Neuron (in vitro differentiated cells): ENCODE data around the gene ARMC8.

Experiments
- H2AFZ ChIP-seq: one replicate; pipeline ENCODE4 v1.6.1; 2013; ENCODE audit warnings: low read depth, mild to moderate bottlenecking, inconsistent platforms, low read length, moderate library complexity
- H3K27me3 ChIP-seq: one replicate; pipeline ENCODE4 v1.6.1; 2013; ENCODE audit warnings: low read length; ENCODE audit not compliant: insufficient read depth
- H3K36me3 ChIP-seq: one replicate; pipeline ENCODE4 v1.6.1; 2013; ENCODE audit warnings: low read length; ENCODE audit not compliant: insufficient read depth
- H3K4me1 ChIP-seq: one replicate; pipeline ENCODE4 v1.6.1; 2013; ENCODE audit warnings: low read length; ENCODE audit not compliant: insufficient read depth
- H3K4me3 ChIP-seq: 2 replicates; pipeline ENCODE4 v1.5.1; 2013; ENCODE audit warnings: mild to moderate bottlenecking, low read length, moderate library complexity
- H3K9me3 ChIP-seq: one replicate; pipeline ENCODE4 v1.6.1; 2013; ENCODE audit warnings: low read length

ARMC8 gene

DNA sequence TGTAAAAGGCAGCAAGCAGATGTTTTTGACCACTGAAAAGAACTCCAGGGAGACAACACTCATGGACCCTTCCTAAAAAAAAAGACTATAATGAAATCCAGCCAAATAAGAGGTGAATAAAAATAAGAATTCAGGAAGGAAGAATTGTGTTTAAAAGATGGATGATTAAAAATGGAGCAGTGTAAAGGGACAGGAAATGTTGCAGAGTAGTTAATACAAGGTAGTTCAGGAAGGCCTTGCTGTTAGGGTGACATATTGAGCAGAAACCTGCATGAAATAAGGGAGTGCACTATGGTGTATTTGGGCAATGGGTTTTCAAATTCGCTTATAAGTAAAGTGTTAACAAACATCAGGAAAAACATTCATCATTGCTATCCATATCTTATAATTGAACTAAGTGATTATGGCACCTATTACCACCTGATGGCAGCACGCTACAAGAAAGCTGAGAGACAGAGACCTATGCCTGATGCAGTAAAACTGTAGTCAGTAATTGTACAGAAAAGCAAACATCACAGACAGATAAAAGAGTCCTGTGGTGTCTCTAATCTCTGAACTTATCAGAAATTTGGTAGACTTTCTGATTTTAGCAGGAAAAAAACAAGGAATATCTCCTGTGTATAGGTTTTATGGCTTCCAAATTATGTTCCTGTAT, 6.6 kb upstream of the ARMC8 start:
- no peaks in the 10 kb centered on the region for H3K36me3 ChIP-seq
- H3K27me3 ChIP-seq = no peaks in the 10 kb centered on the region
- H3K4me1 ChIP-seq = no peaks in the 10 kb centered on the region
- H3K4me3 ChIP-seq = no peak overlapping the region
- H3K9me3 ChIP-seq = no peaks in the 10 kb centered on the region
- H2AFZ ChIP-seq = no peak overlapping the region

DNA sequence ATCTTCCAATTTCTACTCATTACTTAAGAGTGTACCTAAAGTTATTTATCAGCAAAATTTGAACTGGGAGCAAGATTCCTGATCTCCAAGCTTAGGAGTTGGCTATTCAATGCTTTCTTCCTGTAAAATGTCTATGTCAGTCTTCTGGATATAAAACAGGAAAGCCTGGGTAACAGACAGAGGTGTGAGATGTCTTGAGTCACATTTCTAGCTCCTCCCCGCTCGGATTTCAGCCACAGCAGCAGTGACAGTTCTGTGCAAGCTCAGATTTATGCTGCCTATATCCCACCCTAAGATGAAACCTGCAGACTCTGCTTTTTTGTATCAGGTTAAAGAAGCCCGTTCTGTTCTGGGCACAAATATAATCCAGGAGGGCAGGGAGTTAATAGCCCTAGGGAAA, 2.1 kb upstream of the ARMC8 start:
- Histone ChIP-seq H3K9me3 (no peaks in the 10 kb centered on the region), H3K4me1 (peaks cover 22% of the 10 kb centered on the region), H2AFZ (no peak overlapping the region), H3K27me3 (no peaks in the 10 kb centered on the region), H3K36me3 (peaks cover 8% of the 10 kb centered on the region), H3K4me3 (no peak overlapping the region)

GRCh38 chr3:138186221-138186620, 880 bp upstream of the ARMC8 start:
- H3K36me3 ChIP-seq = peaks cover 16% of the 10 kb centered on the region
- H2AFZ ChIP-seq = peak overlapping the region; percentile 86
- no peaks in the 10 kb centered on the region for H3K27me3 ChIP-seq
- H3K9me3 ChIP-seq = peaks cover under 1% of the 10 kb centered on the region
- peaks cover 22% of the 10 kb centered on the region for H3K4me1 ChIP-seq
- peak overlapping the region; percentile 92 for H3K4me3 ChIP-seq

GRCh38 chr3:138186803-138187295, 252 bp upstream of the ARMC8 start:
- no peaks in the 10 kb centered on the region for H3K27me3 ChIP-seq
- H2AFZ ChIP-seq = peak overlapping the region; percentile 86
- H3K4me1 ChIP-seq = peaks cover 22% of the 10 kb centered on the region
- H3K4me3 ChIP-seq = peak overlapping the region; percentile 92
- peaks cover 22% of the 10 kb centered on the region for H3K36me3 ChIP-seq
- H3K9me3 ChIP-seq = peaks cover 4% of the 10 kb centered on the region

GRCh38 chr3:138188013-138188730, 1.1 kb downstream of the ARMC8 start:
- H3K27me3 ChIP-seq = no peaks in the 10 kb centered on the region
- H3K9me3 ChIP-seq = peaks cover 4% of the 10 kb centered on the region
- H3K36me3 ChIP-seq = peaks cover 26% of the 10 kb centered on the region
- H2AFZ ChIP-seq = peak overlapping the region; percentile 86
- H3K4me1 ChIP-seq = peaks cover 22% of the 10 kb centered on the region
- peak overlapping the region; percentile 92 for H3K4me3 ChIP-seq

GRCh38 chr3:138195481-138195880, 8.4 kb downstream of the ARMC8 start:
- H3K27me3 ChIP-seq = no peaks in the 10 kb centered on the region

GRCh38 chr3:138196023-138196422, 8.9 kb downstream of the ARMC8 start:
- Histone ChIP-seq H3K36me3 (peaks cover 24% of the 10 kb centered on the region), H3K9me3 (peaks cover 4% of the 10 kb centered on the region), H3K27me3 (no peaks in the 10 kb centered on the region), H3K4me3 (no peak overlapping the region), H3K4me1 (no peaks in the 10 kb centered on the region), H2AFZ (no peak overlapping the region)

More at GRCh38 chr3:138195481-138195880, 8.4 kb downstream of the ARMC8 start:
- Histone ChIP-seq H3K36me3 (peaks cover 29% of the 10 kb centered on the region), H3K9me3 (peaks cover 4% of the 10 kb centered on the region), H2AFZ (no peak overlapping the region), H3K4me1 (no peaks in the 10 kb centered on the region), H3K4me3 (no peak overlapping the region)

DNA sequence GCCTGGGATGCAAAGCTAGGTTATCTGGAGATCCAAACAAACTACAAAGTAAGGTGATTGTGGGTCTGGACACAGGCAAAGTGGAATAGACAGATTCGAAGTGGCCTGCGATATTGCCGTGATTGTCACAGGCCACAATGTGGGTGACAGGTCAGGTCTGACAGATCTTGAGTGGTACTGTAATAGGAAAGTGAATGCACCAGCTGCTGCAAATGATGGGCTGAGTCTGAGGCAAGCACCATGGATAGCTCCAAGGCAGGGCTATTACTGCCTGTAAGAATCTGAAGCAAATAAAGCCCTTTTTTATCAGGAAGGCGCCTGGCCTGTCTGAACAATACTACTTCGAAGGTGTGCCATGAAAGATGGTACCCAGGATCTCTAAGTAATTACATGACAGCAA, 10.0 kb downstream of the ARMC8 start:
- Histone ChIP-seq H3K9me3 (no peaks in the 10 kb centered on the region), H3K27me3 (no peaks in the 10 kb centered on the region), H3K36me3 (peaks cover 16% of the 10 kb centered on the region), H2AFZ (no peak overlapping the region), H3K4me1 (no peaks in the 10 kb centered on the region), H3K4me3 (no peak overlapping the region)

GRCh38 chr3:138197524-138197923, 10.4 kb downstream of the ARMC8 start:
- Histone ChIP-seq H3K4me1 (no peaks in the 10 kb centered on the region), H3K27me3 (no peaks in the 10 kb centered on the region), H3K9me3 (no peaks in the 10 kb centered on the region), H3K36me3 (peaks cover 14% of the 10 kb centered on the region), H2AFZ (no peak overlapping the region), H3K4me3 (no peak overlapping the region)

DNA sequence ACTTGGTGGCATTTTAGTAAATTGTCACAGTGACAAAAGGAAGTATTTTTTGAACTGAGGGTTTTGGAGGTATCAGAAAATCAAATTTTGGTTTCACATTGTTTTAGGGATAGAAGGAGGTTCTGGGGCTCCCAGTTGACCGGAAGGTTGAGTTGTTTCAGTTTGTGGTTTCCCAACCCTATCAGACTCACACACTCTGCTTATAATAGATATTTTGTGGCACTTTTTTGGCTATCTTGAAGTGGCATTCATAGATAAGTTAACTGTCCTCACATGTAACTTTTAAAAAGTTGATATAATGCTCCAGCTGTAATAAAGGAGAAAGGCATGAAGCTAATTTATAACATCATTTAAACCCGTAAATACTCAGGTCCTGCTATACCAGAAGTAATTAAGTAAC, 12.8 kb downstream of the ARMC8 start:
- peaks cover 13% of the 10 kb centered on the region for H3K36me3 ChIP-seq
- H2AFZ ChIP-seq = no peak overlapping the region
- no peaks in the 10 kb centered on the region for H3K27me3 ChIP-seq
- no peak overlapping the region for H3K4me3 ChIP-seq
- H3K9me3 ChIP-seq = no peaks in the 10 kb centered on the region
- no peaks in the 10 kb centered on the region for H3K4me1 ChIP-seq

- Histone ChIP-seq H2AFZ (no peak overlapping the region), H3K4me3 (no peak overlapping the region), H3K27me3 (no peaks in the 10 kb centered on the region), H3K9me3 (no peaks in the 10 kb centered on the region), H3K36me3 (peaks cover 12% of the 10 kb centered on the region), H3K4me1 (no peaks in the 10 kb centered on the region)
Measured at GRCh38 chr3:138200424-138200823, 13.3 kb downstream of the ARMC8 start.

- Histone ChIP-seq H3K27me3 (no peaks in the 10 kb centered on the region), H3K36me3 (peaks cover 4% of the 10 kb centered on the region), H3K4me3 (no peak overlapping the region), H2AFZ (no peak overlapping the region), H3K9me3 (no peaks in the 10 kb centered on the region), H3K4me1 (no peaks in the 10 kb centered on the region)
Measured at GRCh38 chr3:138202945-138203701, 16.0 kb downstream of the ARMC8 start.

GRCh38 chr3:138203938-138204337, 16.8 kb downstream of the ARMC8 start:
- no peak overlapping the region for H2AFZ ChIP-seq
- no peaks in the 10 kb centered on the region for H3K4me1 ChIP-seq
- no peaks in the 10 kb centered on the region for H3K9me3 ChIP-seq
- peaks cover 4% of the 10 kb centered on the region for H3K36me3 ChIP-seq
- H3K4me3 ChIP-seq = no peak overlapping the region
- H3K27me3 ChIP-seq = no peaks in the 10 kb centered on the region
